Measurements from ENCODE around the gene DCPS.
"Not testable (repeated sequence)": the region's sequence is repeated elsewhere in the genome, so short reads cannot be mapped to it uniquely, and the experiment has no call there.

The DCPS gene

DNA sequence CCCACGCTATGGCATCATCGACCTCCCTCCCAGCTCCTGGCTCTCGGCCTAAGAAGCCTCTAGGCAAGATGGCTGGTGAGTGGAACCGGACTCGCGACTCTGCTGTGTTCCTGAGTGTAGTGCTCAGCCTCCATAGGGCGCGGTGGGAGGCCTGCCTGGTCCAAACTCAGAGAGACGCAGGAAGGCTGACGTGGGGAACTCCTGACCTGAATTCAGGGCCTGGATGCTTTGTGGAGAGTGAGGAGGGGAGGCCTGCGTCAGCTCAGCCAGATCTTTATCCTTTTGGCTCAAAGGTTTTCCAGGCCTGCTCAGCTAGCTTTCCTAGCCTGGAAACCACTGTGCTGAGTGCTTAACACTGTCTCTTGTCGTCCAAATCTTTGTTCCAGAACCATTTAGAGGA, 13.0 kb upstream of the DCPS start:
- DNase-seq, result no peak

DNA sequence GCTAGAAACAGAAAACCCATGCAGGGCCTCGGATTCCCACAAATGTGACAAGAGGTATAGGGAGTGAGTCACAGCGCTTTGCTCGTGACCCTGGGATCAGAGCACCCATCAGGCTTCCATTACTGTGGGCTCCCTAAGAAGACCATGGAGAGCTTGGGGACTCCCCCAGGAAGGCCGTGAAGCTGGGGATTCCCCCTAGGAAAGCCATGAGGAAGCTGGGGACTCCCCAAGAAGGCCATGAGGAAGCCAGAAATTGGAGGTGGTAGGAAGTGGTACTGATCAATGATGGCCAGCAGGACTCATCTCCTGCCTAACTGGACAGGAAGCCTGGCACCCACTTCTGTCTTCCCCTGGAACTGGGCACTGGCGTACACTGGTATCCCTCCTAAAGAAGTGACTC, 10.1 kb upstream of the DCPS start:
- no peak for DNase-seq

DNA sequence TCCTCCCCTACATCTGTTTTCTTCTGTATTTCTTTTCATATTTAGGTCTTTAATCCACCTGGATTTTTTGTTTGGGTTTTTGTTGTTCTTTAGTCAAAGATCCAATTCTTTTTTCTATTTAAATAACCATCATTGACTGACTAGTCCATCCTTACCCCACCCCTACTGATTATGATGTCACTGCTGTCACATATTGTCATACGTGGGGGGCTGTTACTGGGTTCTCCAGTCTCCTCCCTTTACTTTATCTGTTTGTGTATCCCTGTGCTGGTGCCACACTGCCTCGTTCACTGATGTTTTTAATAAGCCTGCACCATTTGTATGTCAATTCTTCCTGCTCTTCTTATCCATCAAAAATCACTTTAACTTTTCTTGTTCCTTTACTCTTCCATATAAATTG, 6.9 kb upstream of the DCPS start:
- DNase-seq, result no peak

DNA sequence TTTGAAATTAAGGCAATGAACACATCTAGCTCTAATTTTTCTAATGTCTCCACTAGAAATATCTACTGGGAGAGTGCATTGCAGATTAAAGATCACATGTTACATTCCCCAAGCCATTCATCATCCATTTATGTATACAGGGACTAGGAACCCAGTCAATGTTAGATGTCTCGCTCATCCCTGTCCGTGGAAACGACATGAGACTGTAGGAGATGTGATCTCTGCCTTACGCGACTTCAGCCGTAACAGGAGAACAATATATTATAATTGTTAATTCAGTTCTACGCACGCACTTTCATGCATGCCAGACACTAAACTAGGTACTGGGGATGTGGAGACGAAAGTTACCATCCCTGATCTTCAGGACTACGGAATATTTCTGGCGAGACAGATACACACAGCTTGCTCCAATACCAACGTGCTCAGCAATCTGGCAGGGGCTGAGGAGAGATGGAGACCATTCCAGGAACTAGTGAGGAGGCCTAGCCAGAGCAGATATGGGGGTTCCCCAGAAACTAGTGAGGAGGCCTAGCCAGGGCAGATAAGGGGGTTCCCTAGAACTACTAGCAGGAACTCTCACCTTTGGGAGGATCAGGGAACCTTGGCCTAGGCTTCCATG, 706 bp downstream of the DCPS start:
- DNase-seq, result peak; percentile 46

DNA sequence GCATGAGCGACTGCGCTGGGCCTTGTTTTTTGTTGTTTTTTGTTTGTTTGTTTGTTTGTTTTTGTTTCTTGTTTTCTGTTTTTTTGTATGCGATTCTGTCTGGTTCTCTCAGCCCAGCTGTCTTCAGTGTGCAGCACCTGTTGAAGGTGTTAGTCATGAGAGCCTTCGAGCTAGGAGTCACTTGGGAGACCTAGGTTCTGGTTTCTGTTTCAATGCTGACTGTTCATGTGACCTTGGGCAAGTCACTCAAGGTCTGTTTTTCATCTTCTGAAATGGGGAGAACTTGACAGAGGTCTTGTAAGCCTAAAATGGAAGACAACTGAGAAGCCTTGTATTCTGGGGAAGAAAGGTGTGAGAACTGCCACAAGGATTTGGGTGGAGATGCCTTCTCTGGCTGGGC, 1.8 kb downstream of the DCPS start:
- no peak for DNase-seq

DNA sequence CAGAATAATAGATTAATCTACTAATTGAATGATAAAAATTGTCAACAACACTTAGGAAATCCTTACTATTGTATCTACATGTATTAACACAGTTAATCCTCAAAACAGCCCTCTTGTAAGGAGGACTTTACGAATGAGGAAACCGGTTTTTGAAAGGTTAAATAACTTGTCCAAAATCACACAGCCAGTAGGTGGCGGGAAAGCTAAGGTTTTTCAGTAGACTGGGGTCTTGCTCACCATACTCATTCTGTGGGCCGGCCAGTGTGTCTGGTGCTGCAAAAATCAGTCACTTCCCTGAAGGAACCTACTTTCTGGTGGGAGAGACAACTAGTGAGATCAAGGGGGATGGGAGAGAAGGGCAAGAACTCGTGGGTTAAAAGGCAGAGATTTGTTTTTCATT, 3.8 kb downstream of the DCPS start:
- DNase-seq, result peak; percentile 14

DNA sequence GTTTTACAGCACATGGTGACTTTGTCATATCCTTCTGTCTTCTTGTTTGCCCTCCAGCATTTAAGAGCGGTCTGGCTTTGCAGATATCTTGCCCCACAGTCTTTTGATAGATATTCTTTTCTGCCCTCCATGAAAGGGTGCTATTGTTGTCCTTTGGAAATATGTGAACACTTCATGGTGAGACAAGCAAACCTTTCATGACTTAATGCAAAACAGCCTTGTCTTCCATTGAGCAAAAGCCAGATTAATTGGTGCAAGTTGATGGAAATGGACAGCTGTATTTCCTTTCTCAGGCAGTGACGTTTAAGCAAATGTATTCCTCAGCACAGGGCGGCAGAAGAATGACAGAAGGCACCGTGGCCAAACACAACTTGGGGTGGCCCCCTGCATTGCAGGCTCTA, 4.4 kb downstream of the DCPS start:
- DNase-seq, result no peak

DNA sequence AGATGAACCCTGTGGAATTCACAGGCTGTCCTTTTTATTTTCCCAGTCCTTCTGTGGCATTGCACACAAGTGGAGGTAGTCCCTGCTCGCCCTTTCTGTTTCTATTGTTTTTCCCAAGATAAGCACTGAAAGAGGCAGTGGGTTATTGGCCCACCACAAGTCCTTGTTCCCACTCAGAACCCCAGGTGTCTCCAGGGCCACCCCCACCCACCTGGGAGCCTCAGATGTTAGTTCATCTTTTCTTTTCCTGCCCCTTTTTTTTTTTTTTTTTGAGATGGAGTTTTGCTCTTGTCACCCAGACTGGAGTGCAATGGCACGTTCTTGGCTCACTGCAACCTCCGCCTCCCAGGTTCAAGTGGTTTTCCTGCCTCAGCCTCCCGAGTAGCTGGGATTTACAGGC, 4.9 kb downstream of the DCPS start:
- not testable (repeated sequence) for DNase-seq

DNA sequence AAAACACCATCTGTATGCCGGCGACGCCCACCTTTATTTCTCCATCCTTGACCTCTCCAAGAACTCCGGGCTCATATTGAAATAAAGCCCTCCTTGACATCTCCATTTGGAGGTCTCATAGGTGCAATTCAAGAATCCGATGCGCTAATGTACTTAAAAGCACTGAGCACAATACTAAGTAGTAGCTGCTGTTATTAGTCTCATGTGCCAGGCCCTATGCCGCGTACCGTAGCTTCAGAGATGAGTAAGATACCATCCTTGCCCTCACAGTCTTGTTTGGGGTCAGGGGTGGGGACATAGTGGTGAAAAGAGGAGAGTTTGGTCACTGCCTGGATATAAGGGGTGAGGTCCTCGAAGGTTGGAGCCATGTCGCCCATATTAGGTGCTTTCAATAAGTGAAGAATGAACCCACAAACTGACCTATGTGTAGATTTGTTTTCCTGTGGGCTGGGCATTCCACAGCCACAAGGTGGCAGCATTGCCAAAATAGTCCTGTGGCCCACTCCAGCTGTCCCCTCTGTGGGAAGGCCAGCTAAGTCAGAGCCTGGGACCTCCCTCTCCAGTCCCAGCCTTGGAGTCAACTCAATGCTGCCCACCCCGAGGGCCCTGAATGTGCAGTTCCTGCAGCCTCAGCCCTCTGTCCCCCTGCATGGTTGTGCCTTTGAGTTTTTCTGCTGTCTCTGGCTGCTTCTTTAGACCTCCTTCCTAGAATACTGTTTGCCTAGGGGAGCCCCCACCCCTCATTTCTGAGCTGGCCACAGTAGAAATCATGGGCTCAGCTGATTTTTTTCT, 6.5 kb downstream of the DCPS start:
- peak; percentile 8 for DNase-seq

DNA sequence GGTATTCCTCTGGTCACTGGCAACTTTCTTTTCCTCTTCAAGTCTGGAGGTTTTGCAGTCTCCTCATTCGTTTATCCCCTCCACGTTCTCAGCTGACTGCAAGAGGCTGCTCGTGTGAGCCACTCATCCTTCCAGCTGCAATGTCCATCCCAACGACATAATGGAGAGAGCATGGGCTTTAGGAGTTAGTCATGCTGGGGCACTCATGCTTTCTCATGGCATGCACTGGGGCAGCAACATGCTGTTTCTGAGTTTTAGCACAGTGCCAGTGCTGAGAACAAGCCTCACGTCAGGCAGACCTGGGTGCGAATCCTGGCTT, 7.1 kb downstream of the DCPS start:
- DNase-seq, result no peak

DNA sequence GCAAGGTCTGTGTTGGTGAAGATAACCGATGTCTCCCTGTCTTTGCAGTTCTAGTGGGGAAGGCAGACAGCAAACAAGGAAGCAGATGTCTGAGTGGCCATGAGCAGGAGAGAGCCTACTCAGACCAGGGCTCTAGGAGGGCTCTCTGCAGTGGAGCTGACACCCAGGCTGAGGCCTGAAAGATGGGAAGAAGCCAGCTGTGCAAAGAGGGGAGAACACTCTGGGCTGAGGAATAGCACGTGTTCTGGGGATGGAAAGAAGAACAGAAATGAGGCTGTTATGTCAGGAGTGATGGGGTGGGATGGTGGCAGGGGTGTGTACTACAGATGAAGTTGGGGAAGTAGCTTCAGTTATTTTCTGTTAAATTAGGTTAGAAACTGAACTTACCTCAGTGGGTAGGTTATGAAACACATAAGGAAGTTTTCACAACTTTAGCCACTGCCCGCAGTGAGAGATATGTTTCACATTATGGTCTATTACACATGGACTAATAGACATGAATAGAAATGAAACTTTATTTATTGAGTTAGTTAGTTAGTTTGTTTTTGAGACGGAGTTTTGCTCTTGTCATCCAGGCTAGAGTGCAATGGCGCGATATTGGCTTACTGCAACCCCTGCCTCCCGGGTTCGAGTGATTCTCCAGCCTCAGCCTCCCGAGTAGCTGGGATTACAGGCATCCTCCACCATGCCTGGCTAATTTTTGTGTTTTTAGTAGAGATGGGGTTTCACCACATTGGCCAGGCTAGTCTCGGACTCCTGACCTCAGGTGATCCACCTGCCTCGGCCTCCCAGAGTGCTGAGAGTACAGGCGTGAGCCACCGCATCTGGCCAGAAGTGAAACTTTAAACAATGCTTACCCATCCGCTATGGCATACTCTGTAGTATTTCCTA, 7.8 kb downstream of the DCPS start:
- no peak for DNase-seq

DNA sequence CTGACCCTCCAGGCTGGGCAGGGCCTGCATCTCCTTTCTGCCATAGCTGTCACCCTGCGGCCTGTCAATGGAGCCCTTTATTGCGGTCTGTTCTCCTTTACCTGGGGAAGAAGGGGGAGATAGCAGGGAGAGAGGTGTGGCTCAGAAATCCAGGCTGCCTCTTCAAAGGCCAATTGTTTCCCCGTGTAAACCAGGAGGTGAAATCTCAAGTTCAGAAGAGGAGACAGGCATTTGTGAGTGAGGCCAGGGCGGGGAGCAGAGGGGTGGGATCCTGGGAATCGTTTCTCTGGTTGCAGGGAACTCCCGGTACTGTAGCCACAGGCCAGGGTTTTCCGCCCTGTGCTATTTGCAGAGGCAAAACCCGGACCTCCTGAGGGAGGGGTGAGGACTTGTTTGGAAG, 9.1 kb downstream of the DCPS start:
- no peak for DNase-seq

DNA sequence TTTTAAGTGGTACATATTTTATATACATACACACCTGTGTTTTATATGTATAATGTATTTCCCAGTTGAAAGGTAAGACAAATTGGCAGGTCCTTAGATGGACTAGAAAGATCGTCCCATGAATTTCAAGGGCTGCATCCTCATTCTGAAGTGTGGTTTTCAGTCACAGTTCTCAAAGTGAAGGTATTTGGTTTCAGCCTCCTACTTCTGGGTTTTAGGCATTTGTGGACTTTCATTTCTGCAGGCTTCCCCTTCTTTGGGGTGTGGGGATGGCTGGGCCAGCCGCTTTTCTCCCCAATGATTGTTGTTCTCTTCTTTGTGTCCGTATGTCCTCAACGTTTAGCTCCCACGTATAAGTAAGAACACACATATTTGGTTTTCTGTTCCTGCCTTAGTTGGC, 10.0 kb downstream of the DCPS start:
- no peak for DNase-seq

DNA sequence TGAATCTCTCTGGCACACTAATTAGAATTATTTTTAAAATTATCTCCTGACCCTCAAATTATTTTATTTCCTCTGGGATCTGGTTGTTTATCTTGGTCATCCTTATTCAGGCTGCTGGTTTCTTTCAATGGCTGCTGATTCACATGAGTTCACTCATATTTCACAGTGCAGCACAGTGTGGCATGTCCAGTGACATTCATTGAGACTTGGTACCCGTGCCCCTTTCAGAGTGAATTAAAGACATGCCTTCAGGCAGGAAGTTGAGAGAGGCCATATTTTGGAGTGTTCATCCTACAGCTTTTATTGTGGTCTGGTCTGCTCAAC, 13.5 kb downstream of the DCPS start:
- DNase-seq, result no peak

DNA sequence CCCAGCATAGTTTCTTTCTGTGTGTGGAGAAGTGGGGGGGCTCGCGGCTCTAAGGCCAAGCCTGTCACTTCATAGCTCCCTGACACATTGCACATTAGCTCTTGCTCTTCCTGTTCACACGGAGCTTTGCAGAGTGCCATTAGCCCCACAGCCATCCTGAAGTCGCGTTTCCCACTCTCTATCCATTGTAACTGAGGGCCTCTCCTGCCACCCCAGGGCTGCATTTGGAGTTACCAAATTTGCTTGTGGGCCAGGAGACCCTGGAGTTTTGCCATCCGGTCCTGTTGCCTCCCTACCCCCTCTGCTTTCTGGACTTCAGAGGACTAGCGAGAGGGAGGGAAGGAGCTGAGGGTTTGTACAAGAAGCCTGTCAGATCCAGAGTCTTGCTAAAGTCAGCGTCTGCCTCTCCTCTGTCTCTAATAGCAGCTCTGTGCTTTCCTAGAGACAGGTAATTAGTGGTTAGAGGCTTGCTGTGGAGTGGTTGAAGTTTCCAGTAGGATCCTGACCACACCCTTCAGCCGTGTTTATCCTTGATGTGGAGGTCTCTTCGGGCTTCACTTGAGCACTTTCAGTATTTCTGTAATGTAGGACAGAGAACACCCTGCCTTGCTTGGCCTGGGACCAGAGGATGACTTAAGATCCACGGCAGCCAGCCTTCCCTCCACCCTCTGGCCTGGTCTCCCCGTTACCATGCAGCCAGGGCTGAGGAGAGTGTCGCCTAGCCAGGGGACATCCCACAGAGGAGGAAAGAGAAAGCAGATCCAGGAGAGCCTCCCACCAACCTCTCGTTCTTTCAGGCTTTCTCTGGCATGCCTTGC, 14.1 kb downstream of the DCPS start:
- DNase-seq, result peak; percentile 64

DNA sequence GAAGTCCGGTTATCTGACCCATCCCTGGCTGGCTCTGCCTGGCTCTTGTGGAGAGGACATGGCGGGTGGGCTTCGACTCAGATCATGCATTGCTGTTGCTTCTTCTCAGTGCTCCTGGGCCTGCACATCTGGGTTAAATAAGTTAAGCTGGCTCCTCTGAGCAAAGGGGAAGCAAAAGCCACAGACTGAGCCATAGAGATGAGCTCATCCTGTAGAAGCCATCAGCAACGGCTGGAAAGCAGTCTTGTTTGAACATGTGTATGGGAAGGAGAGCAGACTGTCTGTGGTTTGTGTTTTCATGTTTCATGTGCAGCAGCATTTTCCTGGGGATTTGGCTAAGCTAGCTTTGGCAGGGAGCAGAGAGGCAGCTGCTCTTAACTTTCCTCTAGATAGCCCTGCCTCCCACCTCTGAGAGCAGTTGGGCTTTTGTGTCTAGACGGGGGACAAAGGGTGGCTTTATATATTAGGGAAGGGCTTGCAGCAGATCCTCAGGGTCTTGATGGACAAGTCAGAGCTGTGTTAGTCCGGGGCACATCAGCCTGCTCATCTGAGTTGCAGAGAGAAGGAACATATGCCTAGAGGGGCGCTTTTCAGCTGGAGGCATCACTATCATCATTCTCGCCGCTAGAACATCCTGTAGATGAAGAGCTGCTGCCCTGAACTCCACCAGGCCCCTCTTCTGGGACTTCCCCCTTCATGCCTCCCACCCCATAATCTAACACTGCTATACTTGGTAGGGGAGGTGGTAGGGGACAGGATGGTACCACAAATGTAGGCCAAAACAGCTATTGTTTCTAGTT, 14.9 kb downstream of the DCPS start:
- DNase-seq, result peak; percentile 26

DNA sequence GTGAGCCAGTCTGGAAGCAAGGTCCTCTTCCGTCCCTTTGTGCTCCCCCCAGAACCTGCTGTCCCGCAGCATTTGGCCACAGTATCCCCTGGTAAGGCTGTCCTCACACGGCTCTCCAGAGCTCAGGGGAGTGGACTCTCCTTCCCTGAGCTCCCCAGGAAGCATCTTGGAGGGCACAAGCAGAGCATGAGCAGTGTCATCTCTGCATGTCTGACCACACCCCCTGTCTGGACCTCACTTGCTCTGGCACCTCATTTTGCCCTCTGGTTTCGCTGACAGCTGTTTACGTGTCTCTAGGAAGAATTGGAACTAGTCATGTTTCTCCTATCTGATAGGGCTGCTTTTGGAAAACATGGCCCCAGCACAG, 15.5 kb downstream of the DCPS start:
- DNase-seq, result no peak

DNA sequence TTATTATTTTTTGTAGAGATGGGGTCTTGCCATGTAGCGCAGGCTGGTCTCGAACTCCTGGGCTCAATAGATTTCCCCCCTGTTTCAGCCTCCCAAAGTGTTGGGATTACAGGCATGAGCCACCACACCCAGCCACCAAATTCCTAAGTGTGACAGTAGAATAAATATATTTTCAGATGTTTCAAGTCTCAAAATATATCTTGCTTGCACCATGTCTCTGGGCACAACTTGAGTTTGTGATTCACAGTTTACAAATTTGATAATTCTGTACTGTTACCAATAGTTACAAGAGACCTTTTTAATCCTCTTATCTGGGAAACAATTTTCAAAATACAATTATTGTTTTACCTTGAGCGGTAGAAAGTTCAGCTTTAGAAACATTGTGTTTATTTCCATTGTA, 19.1 kb downstream of the DCPS start:
- no peak for DNase-seq

DNA sequence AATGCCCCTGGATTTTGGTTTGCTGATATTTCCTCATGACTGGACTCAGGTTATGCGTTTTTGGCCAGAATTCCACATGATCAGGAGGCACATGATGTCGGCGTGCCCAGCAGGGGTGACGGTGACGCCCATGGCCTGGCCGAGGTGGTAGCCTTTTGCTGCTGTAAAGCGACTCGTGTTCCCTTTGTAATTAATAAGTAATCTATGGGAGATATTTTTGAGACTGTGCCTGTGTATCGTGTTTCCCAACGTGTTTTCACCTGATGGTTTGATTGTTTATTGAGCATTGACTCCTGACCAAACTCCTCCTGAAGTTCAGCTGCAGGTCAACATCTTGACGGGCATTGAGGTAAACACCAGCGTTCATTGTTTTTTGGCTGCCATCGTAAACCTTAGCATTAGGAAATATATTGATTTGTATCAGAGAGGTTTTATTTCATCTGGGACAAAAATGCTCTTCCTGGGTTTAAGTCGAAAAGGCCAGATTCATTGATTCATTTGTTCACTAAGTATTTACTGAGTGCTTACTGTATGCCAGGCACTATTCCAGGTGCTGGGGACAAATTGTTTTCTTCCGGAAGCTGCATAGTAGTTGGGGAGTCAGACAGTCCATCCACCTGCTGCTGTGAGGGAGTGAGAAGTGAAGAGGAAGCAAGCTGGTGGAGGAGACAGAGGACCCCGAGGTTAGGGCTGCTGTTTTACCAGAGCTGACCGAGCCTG, 23.6 kb downstream of the DCPS start:
- no peak for DNase-seq

DNA sequence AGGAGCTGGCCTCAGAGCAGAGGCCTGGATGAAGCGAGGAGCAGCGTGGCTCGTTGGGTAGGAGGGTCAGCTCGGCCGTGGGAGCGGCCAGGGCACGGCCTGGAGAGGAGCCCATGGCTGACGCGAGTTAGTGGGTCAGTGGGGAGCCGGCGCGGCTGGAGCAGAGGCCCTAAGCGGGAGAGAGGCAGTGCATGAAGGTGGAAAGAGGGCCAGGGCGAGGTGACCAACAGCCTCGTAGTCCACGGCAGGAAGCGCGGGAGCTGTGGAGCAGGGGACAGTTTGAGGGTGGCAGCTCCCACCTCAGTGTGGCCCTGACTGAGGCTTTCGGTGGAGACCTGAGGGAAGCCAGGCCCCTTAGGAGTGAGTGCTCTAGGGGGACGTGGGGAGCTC, 24.1 kb downstream of the DCPS start:
- DNase-seq, result no peak

DNA sequence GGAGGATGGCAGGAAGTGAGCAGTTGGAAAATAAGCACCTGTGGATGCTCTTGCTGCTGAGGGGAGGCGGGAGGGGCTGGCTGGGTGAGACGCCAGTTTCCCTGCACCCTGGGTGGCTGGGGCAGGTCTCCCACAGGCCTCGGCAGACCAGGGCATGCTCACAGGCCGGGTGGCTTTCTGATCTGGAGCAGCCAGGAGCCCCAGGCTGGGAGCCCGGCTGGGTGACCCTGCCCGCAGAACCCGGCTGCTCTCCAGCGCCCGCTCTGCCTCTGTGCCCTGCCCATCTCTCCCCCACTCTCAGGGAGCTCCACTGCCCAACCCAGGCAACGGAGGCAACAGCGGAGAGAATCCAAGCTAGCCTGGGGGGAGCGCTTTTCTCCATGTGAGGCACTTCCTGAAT, 24.6 kb downstream of the DCPS start:
- no peak for DNase-seq

Data from NCI-H2227 treated with DMSO at 0.1 percent for 48 hours (cell line).